ENCODE data around the gene SDF4. TPM values are rescaled to one million over a fixed set of nuclear protein-coding genes. Genes with fewer than 3 reads are reported as not detected.

The SDF4 gene
- total RNA-seq, 1 experiment from 2014 or later: 139 TPM

GRCh38 chr1:1167841-1168450 is 63.9 kb downstream of the SDF4 start:
- no peaks in the 10 kb centered on the region for H3K9me2 ChIP-seq (ENCODE audit: insufficient read depth)
- no TSS peak for BruUV-seq (replicated peaks)
- TF ChIP-seq EZH2 (IDR thresholded peaks at IDR 0.05; ENCODE audit: low read depth) (no peak), CTCF (conservative IDR thresholded peaks at IDR 0.05) (no peak)
- H2AFZ ChIP-seq: no peak overlapping the region
- no peaks in the 10 kb centered on the region for H3K27me3 ChIP-seq (ENCODE audit: insufficient read depth, low read depth)
- CTCF ChIA-PET: no interaction called here
- H3F3A ChIP-seq (ENCODE audit: insufficient read depth, low read depth): peaks cover 28% of the 10 kb centered on the region; the same call in 1 of the 2 replicates
- no peak overlapping the region for H3K4me2 ChIP-seq
- intact Hi-C loops (cut with micrococcal nuclease; ENCODE audit: unreplicated experiment): no loop called here
- peaks cover 34% of the 10 kb centered on the region for H4K20me1 ChIP-seq (ENCODE audit: insufficient read depth)
- DNase-seq: no peak
- no peaks in the 10 kb centered on the region for H3K36me3 ChIP-seq (ENCODE audit: low read depth)
- H3K27ac ChIP-seq: no peak overlapping the region
- peaks cover 56% of the 10 kb centered on the region for H3K79me2 ChIP-seq (ENCODE audit: low read depth)
- POLR2A ChIA-PET (ENCODE audit: unreplicated experiment): no interaction called here
- H3K4me3 ChIP-seq: no peak overlapping the region
- H3K9me3 ChIP-seq (ENCODE audit: insufficient read depth, low read depth): no peaks in the 10 kb centered on the region
- H3K4me1 ChIP-seq (replicated peaks; ENCODE audit: insufficient read depth): peaks cover 14% of the 10 kb centered on the region

GRCh38 chr1:1167398-1167821 is 64.4 kb downstream of the SDF4 start:
- Histone ChIP-seq H3K9me3 (ENCODE audit: insufficient read depth, low read depth) (no peaks in the 10 kb centered on the region), H3F3A (ENCODE audit: insufficient read depth, low read depth) (peaks cover 26% of the 10 kb centered on the region; the same call in 1 of the 2 replicates), H3K27ac (no peak overlapping the region), H3K36me3 (ENCODE audit: low read depth) (no peaks in the 10 kb centered on the region), H3K4me2 (no peak overlapping the region), H3K4me1 (replicated peaks; ENCODE audit: insufficient read depth) (peaks cover 14% of the 10 kb centered on the region), H3K9me2 (ENCODE audit: insufficient read depth) (no peaks in the 10 kb centered on the region), H4K20me1 (ENCODE audit: insufficient read depth) (peaks cover 34% of the 10 kb centered on the region), H3K27me3 (ENCODE audit: insufficient read depth, low read depth) (no peaks in the 10 kb centered on the region), H3K4me3 (no peak overlapping the region), H2AFZ (no peak overlapping the region), H3K79me2 (ENCODE audit: low read depth) (peaks cover 58% of the 10 kb centered on the region)
- ChIA-PET POLR2A (ENCODE audit: unreplicated experiment) (no interaction called here), CTCF (no interaction called here)
- DNase-seq: no peak
- intact Hi-C loops (cut with micrococcal nuclease; ENCODE audit: unreplicated experiment): no loop called here
- TF ChIP-seq CTCF (conservative IDR thresholded peaks at IDR 0.05) (no peak), EZH2 (IDR thresholded peaks at IDR 0.05; ENCODE audit: low read depth) (no peak)
- BruUV-seq (replicated peaks): no TSS peak

Small RNA genes within 50 kb of the gene (microRNA-seq; reads per million reads assigned to microRNA genes)
- 1,390 reads per million, percentile 78 among the genes with 10 or more reads in this experiment for gene MIR200A (ENCODE audit: borderline number of aligned reads, borderline replicate concordance)
- 31,872 reads per million, percentile 97 among the genes with 10 or more reads in this experiment for gene MIR200B (ENCODE audit: borderline number of aligned reads, borderline replicate concordance)
- 2,181 reads per million, percentile 81 among the genes with 10 or more reads in this experiment for gene MIR429 (ENCODE audit: borderline number of aligned reads, borderline replicate concordance)

Other genes with a start within 250 kb of the SDF4 start
- 0.60 and 0.81 TPM in 2 replicates for gene PERM1, start 249.9 kb downstream of the SDF4 start, total RNA-seq (2021)
- gene HES4, start 231.9 kb downstream of the SDF4 start, total RNA-seq (2021): 19.2 and 41.8 TPM in 2 replicates
- gene ISG15, start 218.5 kb downstream of the SDF4 start, total RNA-seq (2021): 20.9 and 37.7 TPM in 2 replicates
- 278 and 381 TPM in 2 replicates for gene AGRN, start 211.9 kb downstream of the SDF4 start, total RNA-seq (2021)
- gene RNF223, start 157.7 kb downstream of the SDF4 start, total RNA-seq (2021): 3.2 and 3.6 TPM in 2 replicates
- 26.6 and 31.1 TPM in 2 replicates for gene C1orf159, start 115.9 kb downstream of the SDF4 start, total RNA-seq (2021)
- 4.0 and 5.8 TPM in 2 replicates for gene TTLL10, start 58.1 kb downstream of the SDF4 start, total RNA-seq (2021)
- 6.9 and 14.1 TPM in 2 replicates for gene TNFRSF18, start 25.4 kb downstream of the SDF4 start, total RNA-seq (2021)
- gene TNFRSF4, start 17.8 kb downstream of the SDF4 start, total RNA-seq (2021): 0.20 and 0.38 TPM in 2 replicates
- 16.2 and 20.8 TPM in 2 replicates for gene B3GALT6, start 236 bp upstream of the SDF4 start, total RNA-seq (2021)
- gene C1QTNF12, start 14.7 kb upstream of the SDF4 start, total RNA-seq (2021): 5.2 and 11.8 TPM in 2 replicates
- gene UBE2J2, start 41.9 kb upstream of the SDF4 start, total RNA-seq (2021): 54.2 and 55.0 TPM in 2 replicates
- 4.2 and 4.3 TPM in 2 replicates for gene SCNN1D, start 48.4 kb upstream of the SDF4 start, total RNA-seq (2021)
- 53.5 and 54.8 TPM in 2 replicates for gene ACAP3, start 75.9 kb upstream of the SDF4 start, total RNA-seq (2021)
- 18.0 and 18.9 TPM in 2 replicates for gene PUSL1, start 76.6 kb upstream of the SDF4 start, total RNA-seq (2021)
- gene INTS11, start 92.7 kb upstream of the SDF4 start, total RNA-seq (2021): 130 and 150 TPM in 2 replicates
- 33.7 and 37.0 TPM in 2 replicates for gene CPTP, start 92.8 kb upstream of the SDF4 start, total RNA-seq (2021)
- 0.57 and 1.2 TPM in 2 replicates for gene TAS1R3, start 99.3 kb upstream of the SDF4 start, total RNA-seq (2021)
- gene DVL1, start 117.4 kb upstream of the SDF4 start, total RNA-seq (2021): 95.8 and 98.4 TPM in 2 replicates
- 0.55 and 0.80 TPM in 2 replicates for gene MXRA8, start 126.6 kb upstream of the SDF4 start, total RNA-seq (2021)
- gene AURKAIP1, start 143.2 kb upstream of the SDF4 start, total RNA-seq (2021): 164 and 210 TPM in 2 replicates
- gene CCNL2, start 167.3 kb upstream of the SDF4 start, total RNA-seq (2021): 162 and 183 TPM in 2 replicates
- 90.5 and 90.8 TPM in 2 replicates for gene MRPL20, start 175.3 kb upstream of the SDF4 start, total RNA-seq (2021)
- 14.7 and 18.9 TPM in 2 replicates for gene ANKRD65, start 189.3 kb upstream of the SDF4 start, total RNA-seq (2021)
- gene VWA1, start 203.7 kb upstream of the SDF4 start, total RNA-seq (2021): 56.6 and 65.9 TPM in 2 replicates
- gene ATAD3C, start 217.7 kb upstream of the SDF4 start, total RNA-seq (2021): 4.0 and 4.2 TPM in 2 replicates
- gene ATAD3B, start 239.8 kb upstream of the SDF4 start, total RNA-seq (2021): 28.5 and 32.8 TPM in 2 replicates